Suprapubic skin (tissue), 4 donors: ENCODE data around the gene FIGN. TPM values are rescaled to one million over a fixed set of nuclear protein-coding genes. Genes with fewer than 3 reads are reported as not detected.

ENCODE experiments used
- DNase-seq, 2 donors: peaks; one replicate each; pipeline ENCODE4 v3.0.0-alpha.2; 2019; ENCODE audit warnings: low spot score in 2 of 2
- H3K27ac ChIP-seq: fragments of 200-600 bp; sonication (generic); one replicate; pipeline ENCODE4 v1.5.1; 2019
- H3K27me3 ChIP-seq: fragments of 200-600 bp; sonication (generic); one replicate; pipeline ENCODE4 v1.5.1; 2019
- H3K36me3 ChIP-seq: fragments of 200-600 bp; sonication (generic); one replicate; pipeline ENCODE4 v1.5.1; 2019
- H3K4me1 ChIP-seq: fragments of 200-600 bp; sonication (generic); one replicate; pipeline ENCODE4 v1.5.1; 2019
- H3K4me3 ChIP-seq: fragments of 200-600 bp; sonication (generic); one replicate; pipeline ENCODE4 v1.5.1; 2019; ENCODE audit warnings: mild to moderate bottlenecking
- H3K9me3 ChIP-seq: fragments of 200-600 bp; sonication (generic); one replicate; pipeline ENCODE4 v1.5.1; 2019
- CTCF ChIP-seq, 2 donors: fragments of 200-600 bp in 1 of 2; fragments of 450-650 bp in 1 of 2; sonication (generic) in 1 of 2; IDR thresholded peaks; one replicate each; pipeline ENCODE4 v1.5.1; 2016 to 2019; ENCODE audit warnings: antibody characterized with exemption in 2 of 2, mild to moderate bottlenecking in 1 of 2, moderate library complexity in 1 of 2
- EP300 ChIP-seq: sonication (generic); formaldehyde crosslinking; IDR thresholded peaks from one replicate; pipeline ENCODE4 v1.6.1; 2017; ENCODE audit warnings: antibody characterized with exemption
- POLR2A ChIP-seq, 2 donors: fragments of 450-650 bp; IDR thresholded peaks; one replicate each; pipeline ENCODE4 v1.6.1; 2017; ENCODE audit warnings: antibody characterized with exemption in 2 of 2, mild to moderate bottlenecking in 2 of 2, moderate library complexity in 2 of 2
- POLR2AphosphoS5 ChIP-seq, 3 donors: sonication (generic); formaldehyde crosslinking; IDR thresholded peaks; one replicate each; pipeline ENCODE4 v1.6.1; 2017; ENCODE audit warnings: antibody characterized with exemption in 3 of 3
- WGBS: methylation state at CpG from one replicate; pipeline ENCODE4 v1.1.5; 2018; 5-methylcytosine and 5-hydroxymethylcytosine counted together
- total RNA-seq, 4 donors: library from RNA; depleted of rRNA; stranded (reverse); fragments of >200 nt; gene quantifications; one replicate each; pipeline ENCODE4 v1.1.0, GENCODE V29; 2016

Gene FIGN
- total RNA-seq, 4 donors from 2014 or later = 1.6 to 2.2 (median 1.9) TPM

- DNase-seq = no peak
- WGBS = 36% methylated on average over 2 of the region's 2 CpGs
- H3K27me3 ChIP-seq = no peaks in the 10 kb centered on the region
- no peaks in the 10 kb centered on the region for H3K36me3 ChIP-seq
- H3K27ac ChIP-seq = no peak overlapping the region
- H3K4me1 ChIP-seq = peaks cover 3% of the 10 kb centered on the region
- TF ChIP-seq EP300 (no peak), POLR2AphosphoS5 (IDR thresholded peaks at IDR 0.05) (no peak), POLR2A (IDR thresholded peaks at IDR 0.05) (no peak), CTCF (IDR thresholded peaks at IDR 0.05) (no peak)
- no peak overlapping the region for H3K4me3 ChIP-seq
- H3K9me3 ChIP-seq = no peaks in the 10 kb centered on the region
Measured at GRCh38 chr2:163774862-163775261, 39.1 kb upstream of the FIGN start.

GRCh38 chr2:163773276-163773675, 37.5 kb upstream of the FIGN start:
- no peaks in the 10 kb centered on the region for H3K36me3 ChIP-seq
- WGBS = 93% methylated on average over 3 of the region's 3 CpGs
- TF ChIP-seq POLR2AphosphoS5 (IDR thresholded peaks at IDR 0.05) (no peak), EP300 (no peak), CTCF (IDR thresholded peaks at IDR 0.05) (no peak), POLR2A (IDR thresholded peaks at IDR 0.05) (no peak)
- peaks cover 3% of the 10 kb centered on the region for H3K4me1 ChIP-seq
- H3K27ac ChIP-seq = no peak overlapping the region
- DNase-seq = no peak
- no peaks in the 10 kb centered on the region for H3K9me3 ChIP-seq
- H3K4me3 ChIP-seq = no peak overlapping the region
- no peaks in the 10 kb centered on the region for H3K27me3 ChIP-seq

GRCh38 chr2:163771596-163771995, 35.8 kb upstream of the FIGN start:
- Histone ChIP-seq H3K27me3 (no peaks in the 10 kb centered on the region), H3K27ac (no peak overlapping the region), H3K4me1 (peaks cover 3% of the 10 kb centered on the region), H3K4me3 (no peak overlapping the region), H3K9me3 (no peaks in the 10 kb centered on the region), H3K36me3 (no peaks in the 10 kb centered on the region)
- TF ChIP-seq POLR2AphosphoS5 (IDR thresholded peaks at IDR 0.05) (no peak), POLR2A (IDR thresholded peaks at IDR 0.05) (no peak)
- 85% methylated on average over 4 of the region's 4 CpGs for WGBS
- DNase-seq = no peak

GRCh38 chr2:163768881-163769695, 33.3 kb upstream of the FIGN start:
- H3K36me3 ChIP-seq = no peaks in the 10 kb centered on the region
- WGBS = 85% methylated on average over 7 of the region's 7 CpGs
- no peaks in the 10 kb centered on the region for H3K27me3 ChIP-seq
- TF ChIP-seq CTCF (IDR thresholded peaks at IDR 0.05) (no peak), EP300 (no peak), POLR2AphosphoS5 (IDR thresholded peaks at IDR 0.05) (no peak), POLR2A (IDR thresholded peaks at IDR 0.05) (no peak)
- H3K4me3 ChIP-seq = no peak overlapping the region
- H3K4me1 ChIP-seq = no peaks in the 10 kb centered on the region
- H3K9me3 ChIP-seq = no peaks in the 10 kb centered on the region
- no peak for DNase-seq
- no peak overlapping the region for H3K27ac ChIP-seq

GRCh38 chr2:163767097-163767496, 31.3 kb upstream of the FIGN start:
- no peak for TF ChIP-seq POLR2AphosphoS5 (IDR thresholded peaks at IDR 0.05)
- no peak for TF ChIP-seq CTCF (IDR thresholded peaks at IDR 0.05)
- no peak for TF ChIP-seq POLR2A (IDR thresholded peaks at IDR 0.05)
- TF ChIP-seq EP300 = no peak
- H3K4me3 ChIP-seq = no peak overlapping the region
- H3K9me3 ChIP-seq = no peaks in the 10 kb centered on the region
- no peak for DNase-seq
- 84% methylated on average over 4 of the region's 4 CpGs for WGBS
- no peaks in the 10 kb centered on the region for H3K36me3 ChIP-seq
- H3K4me1 ChIP-seq = no peaks in the 10 kb centered on the region
- no peaks in the 10 kb centered on the region for H3K27me3 ChIP-seq
- no peak overlapping the region for H3K27ac ChIP-seq
